LNCAP (cell line): ENCODE results near the gene ZNF219.
A peak's percentile ranks its signal among the peaks of the same experiment; 100 is the strongest.

Source experiments
- TF ChIP-seq, protein P1 (sequence below): fragments of 450-650 bp; IDR thresholded peaks from 2 replicates; pipeline ENCODE4 v1.5.1; 2017; ENCODE audit warnings: mild to moderate bottlenecking

Gene ZNF219

DNA sequence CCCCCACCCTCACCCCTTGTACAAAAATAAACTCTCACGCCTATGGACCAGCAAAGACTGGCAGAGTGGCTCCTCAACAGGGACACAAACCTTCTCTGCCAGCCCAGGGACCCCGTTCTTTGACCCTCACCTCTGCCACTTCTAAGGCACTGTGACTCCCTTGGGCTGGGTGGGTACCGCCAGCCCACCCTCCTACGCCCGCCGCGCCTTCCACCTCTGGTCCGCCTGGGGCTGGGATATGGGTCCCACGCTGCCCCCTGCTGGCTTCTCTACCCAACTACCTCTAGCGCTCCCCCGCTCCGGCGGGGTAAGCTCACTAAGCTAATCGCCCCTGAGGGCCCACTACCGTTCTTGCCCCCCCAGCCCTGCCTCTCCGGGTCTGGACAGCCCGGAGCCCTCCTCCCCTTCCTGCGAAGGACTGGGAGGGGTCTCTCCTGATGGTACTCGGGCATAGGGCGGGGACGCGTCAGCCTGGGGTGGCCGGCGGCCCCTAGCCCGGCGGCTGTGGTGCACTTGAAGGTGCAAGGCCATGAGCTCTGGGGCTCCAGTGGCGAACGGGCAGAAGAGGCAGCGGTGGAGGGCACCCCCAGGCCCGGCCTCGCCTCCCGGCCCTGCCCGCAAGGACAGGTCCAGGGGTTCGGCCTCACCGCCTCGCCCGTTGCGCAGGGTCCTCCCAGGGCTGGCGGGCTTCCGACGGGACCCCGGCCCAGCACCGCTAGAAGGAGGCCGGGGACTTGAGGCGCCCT, 8.1 kb downstream of the ZNF219 start:
- TF ChIP-seq, protein P1, sequence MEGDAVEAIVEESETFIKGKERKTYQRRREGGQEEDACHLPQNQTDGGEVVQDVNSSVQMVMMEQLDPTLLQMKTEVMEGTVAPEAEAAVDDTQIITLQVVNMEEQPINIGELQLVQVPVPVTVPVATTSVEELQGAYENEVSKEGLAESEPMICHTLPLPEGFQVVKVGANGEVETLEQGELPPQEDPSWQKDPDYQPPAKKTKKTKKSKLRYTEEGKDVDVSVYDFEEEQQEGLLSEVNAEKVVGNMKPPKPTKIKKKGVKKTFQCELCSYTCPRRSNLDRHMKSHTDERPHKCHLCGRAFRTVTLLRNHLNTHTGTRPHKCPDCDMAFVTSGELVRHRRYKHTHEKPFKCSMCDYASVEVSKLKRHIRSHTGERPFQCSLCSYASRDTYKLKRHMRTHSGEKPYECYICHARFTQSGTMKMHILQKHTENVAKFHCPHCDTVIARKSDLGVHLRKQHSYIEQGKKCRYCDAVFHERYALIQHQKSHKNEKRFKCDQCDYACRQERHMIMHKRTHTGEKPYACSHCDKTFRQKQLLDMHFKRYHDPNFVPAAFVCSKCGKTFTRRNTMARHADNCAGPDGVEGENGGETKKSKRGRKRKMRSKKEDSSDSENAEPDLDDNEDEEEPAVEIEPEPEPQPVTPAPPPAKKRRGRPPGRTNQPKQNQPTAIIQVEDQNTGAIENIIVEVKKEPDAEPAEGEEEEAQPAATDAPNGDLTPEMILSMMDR: peak; percentile 41; the same call in 1 of the 2 replicates

DNA sequence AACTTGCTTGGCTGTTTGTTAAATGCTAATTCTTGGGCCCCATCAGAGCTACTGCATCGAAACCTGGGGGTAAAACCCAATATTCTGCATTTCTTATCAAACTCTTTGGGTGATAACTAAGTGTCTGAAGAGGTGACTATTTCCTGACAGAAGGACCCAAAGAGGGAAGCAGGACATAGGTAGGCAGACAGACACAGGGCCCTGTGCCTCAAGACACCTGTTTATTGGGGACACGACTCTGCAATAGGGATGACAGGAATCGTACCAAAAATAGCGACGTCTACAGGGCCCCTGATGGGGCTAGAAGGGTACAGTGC, 8.6 kb downstream of the ZNF219 start:
- TF ChIP-seq, protein P1: no peak

DNA sequence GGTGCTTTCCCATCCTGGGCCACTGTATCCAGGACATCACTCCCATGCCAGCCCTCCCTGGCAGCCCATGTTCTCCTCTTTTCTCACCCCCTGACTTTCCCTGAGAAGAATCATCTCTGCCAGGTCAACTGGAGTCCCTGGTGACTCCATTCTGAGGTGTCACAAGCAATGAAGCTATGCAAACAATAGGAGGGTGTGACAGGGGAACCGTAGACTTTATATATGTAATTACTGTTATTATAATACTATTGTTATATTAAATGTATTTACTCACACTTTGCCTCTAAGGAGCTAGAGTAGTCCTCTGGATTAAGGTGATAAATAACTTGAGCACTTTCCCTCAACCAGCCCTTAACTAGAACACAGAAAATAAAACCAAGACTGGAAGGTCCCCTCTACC, 9.2 kb downstream of the ZNF219 start:
- TF ChIP-seq, protein P1: no peak

DNA sequence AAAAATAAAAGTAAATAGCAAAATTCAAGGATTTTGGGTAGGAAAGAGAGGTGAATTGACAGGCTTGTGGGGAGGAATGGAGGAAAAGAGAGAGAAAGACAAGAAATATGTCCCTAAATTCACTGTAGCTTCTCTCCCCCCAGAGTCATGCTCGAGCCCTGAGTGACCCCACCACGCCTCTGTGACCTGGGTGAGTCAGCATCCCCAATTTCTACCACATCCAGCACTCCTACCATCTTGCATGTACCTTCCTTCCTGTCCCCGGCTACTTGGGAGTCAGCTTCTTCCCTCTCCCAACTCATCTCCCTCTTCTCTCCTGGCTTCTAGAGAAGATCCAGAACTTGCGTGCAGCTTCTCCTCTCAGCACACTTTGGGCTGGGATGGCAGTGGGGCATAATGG, 9.8 kb downstream of the ZNF219 start:
- TF ChIP-seq, protein P1: no peak

DNA sequence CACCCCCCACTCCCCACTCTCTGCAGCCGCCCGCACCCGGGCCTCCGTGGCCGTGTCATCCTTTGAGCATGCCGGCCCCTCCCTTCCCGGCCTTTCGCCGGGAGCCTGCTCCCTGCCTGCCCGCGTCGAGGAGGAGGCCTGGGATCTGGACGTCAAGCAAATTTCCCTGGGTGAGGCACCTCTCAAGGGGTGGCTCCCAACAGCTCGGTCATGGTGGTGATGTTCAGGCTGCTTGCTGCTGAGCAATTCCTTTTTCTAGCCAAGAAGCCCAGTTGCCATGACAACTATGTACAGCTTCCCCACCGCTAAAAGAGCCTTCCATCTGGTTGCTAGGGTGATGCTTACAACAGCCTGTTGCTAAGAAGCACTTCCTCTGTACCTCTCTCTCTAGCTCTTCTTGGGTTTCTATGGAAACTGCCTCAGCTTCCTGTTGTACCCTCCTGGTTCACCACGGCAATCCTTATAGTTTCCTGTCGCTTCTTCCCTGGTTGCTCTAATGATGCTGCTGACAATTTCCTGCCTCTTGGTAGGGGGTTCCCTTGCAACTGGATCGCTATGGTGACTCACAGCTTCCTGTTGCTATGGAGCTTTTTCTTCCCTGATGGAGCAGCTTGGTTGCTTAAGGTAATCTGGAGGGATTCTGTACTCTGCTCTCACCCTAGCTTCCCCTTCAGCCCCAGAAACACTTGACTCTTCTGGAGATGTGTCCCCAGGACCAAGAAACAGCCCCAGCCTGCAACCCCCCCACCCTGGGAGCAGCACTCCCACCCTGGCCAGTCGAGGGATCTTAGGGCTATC, 11.0 kb downstream of the ZNF219 start:
- TF ChIP-seq, protein P1: no peak

DNA sequence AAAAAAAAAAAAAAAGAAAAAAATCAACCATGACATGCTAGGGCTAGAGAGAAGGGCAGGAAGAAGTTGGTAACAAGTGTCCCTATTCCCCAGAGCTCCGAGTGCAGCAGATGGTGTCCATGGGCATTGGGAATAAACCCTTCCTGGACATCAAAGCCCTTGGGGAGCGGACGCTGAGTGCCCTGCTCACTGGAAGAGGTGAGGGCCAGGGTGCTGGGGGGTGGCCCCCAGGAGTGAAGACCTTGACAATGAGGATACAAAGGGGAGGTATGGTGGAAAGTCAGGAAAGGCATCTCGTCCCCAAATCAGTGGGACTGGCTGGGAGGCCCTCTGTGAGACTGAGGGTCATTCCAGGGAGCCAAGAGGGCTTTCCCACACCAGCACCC, 11.6 kb downstream of the ZNF219 start:
- TF ChIP-seq, protein P1: no peak

DNA sequence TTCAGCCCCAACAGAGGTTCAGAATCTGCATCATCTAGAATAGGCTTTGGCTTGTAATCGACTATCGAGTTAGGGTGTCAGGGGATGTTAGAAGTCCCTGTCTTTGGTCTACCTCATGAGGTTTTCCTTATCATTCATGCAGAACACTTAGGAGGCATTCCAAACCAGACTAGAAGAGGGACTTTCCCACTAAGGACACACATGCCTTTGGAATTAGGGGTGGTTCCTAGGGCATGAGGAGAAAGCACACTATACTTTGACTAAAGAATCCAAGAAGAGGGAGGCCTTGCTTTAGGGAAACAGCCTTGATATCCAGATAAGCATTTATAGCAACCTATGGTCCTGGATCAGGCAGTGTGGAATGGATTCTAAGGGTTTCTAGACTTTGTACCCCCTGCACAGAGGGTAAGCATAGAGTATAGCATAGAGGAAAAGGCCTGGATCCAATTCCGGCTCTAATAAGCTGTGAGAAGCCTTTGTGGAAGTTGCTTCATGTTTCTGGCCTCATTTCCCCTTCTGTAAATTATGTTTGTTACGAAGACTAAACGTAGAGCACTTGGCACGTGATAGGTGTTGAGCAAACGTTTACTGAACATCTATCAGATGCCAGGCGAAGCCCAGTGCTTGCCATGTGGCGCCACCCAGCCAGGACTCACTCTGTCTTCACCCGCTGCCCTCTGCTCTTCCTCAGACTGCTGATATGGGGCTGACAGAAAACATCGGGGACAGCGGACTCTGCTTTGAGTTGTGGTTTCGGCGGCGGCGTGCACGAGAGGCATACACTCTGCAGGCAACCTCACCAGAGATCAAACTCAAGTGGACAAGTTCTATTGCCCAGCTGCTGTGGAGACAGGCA, 13.2 kb downstream of the ZNF219 start:
- TF ChIP-seq, protein P1: no peak
